GF-D8 (cell line): ENCODE data around the gene RNF112.
"Not testable (repeated sequence)": the region's sequence is repeated elsewhere in the genome, so short reads cannot be mapped to it uniquely, and the experiment has no call there.

Source experiments
- DNase-seq: peaks from one replicate; lab custom pipeline; 2025; lab: John Stamatoyannopoulos, UW

The RNF112 gene

GRCh38 chr17:19448341-19449268 is 37.6 kb downstream of the RNF112 start:
- DNase-seq: no peak

- DNase-seq: no peak
Observed at GRCh38 chr17:19449656-19450055, 38.6 kb downstream of the RNF112 start.

- DNase-seq: no peak
Observed at GRCh38 chr17:19453296-19453695, 42.3 kb downstream of the RNF112 start.

GRCh38 chr17:19454074-19454473 is 43.0 kb downstream of the RNF112 start:
- DNase-seq: no peak

- DNase-seq: no peak
Observed at GRCh38 chr17:19456016-19456927, 45.2 kb downstream of the RNF112 start.

- DNase-seq: no peak
Observed at GRCh38 chr17:19457046-19457445, 46.0 kb downstream of the RNF112 start.

GRCh38 chr17:19457830-19458271 is 46.8 kb downstream of the RNF112 start:
- no peak for DNase-seq

GRCh38 chr17:19458481-19458880 is 47.4 kb downstream of the RNF112 start:
- DNase-seq: not testable (repeated sequence)

GRCh38 chr17:19459018-19459655 is 48.1 kb downstream of the RNF112 start:
- not testable (repeated sequence) for DNase-seq

- DNase-seq: no peak
Observed at GRCh38 chr17:19460700-19461099, 49.7 kb downstream of the RNF112 start.

GRCh38 chr17:19461116-19461515 is 50.1 kb downstream of the RNF112 start:
- no peak for DNase-seq

- no peak for DNase-seq
Observed at GRCh38 chr17:19461681-19462080, 50.6 kb downstream of the RNF112 start.

- DNase-seq: not testable (repeated sequence)
Observed at GRCh38 chr17:19462456-19463035, 51.5 kb downstream of the RNF112 start.

- DNase-seq: no peak
Observed at GRCh38 chr17:19464031-19465026, 53.3 kb downstream of the RNF112 start.
